ENCODE measurements around the gene USPL1. TPM values are rescaled to one million over a fixed set of nuclear protein-coding genes. Genes with fewer than 3 reads are reported as not detected.

The USPL1 gene
- total RNA-seq, 1 donor from 2014 or later: 42.5 TPM

GRCh38 chr13:30685987-30686386 lies 68.3 kb downstream of the USPL1 start:
- H3K9ac ChIP-seq: no peak overlapping the region
- H3K27ac ChIP-seq: no peak overlapping the region
- H3K36me3 Mint-ChIP-seq: no peaks in the 10 kb centered on the region
- no peak overlapping the region for H3K27ac Mint-ChIP-seq
- no peaks in the 10 kb centered on the region for H3K36me3 ChIP-seq
- no peaks in the 10 kb centered on the region for H3K9me3 ChIP-seq (ENCODE audit: low read depth)
- DNase-seq (ENCODE audit: low spot score): no peak
- peaks cover 4% of the 10 kb centered on the region for H3K9me3 Mint-ChIP-seq
- no peaks in the 10 kb centered on the region for H3K79me2 ChIP-seq (ENCODE audit: low read depth)
- H3K4me2 ChIP-seq: no peak overlapping the region
- no peak overlapping the region for H3K4me3 ChIP-seq
- no peaks in the 10 kb centered on the region for H3F3A ChIP-seq (ENCODE audit: low read depth)
- no peak overlapping the region for H2AFZ ChIP-seq (replicated peaks)
- TF ChIP-seq EZH2 (IDR thresholded peaks at IDR 0.05) (no peak), EZH2phosphoT487 (IDR thresholded peaks at IDR 0.05) (no peak), CTCF (IDR thresholded peaks at IDR 0.05) (no peak)
- H3K4me1 Mint-ChIP-seq: peaks cover 19% of the 10 kb centered on the region
- H3K4me1 ChIP-seq: no peaks in the 10 kb centered on the region
- H4K20me1 ChIP-seq (ENCODE audit: low read depth): no peaks in the 10 kb centered on the region
- H3K27me3 Mint-ChIP-seq (ENCODE audit: insufficient read depth, low read depth): peaks cover 8% of the 10 kb centered on the region
- H3K4me3 Mint-ChIP-seq: no peak overlapping the region
- no peaks in the 10 kb centered on the region for H3K27me3 ChIP-seq

GRCh38 chr13:30687601-30688000 lies 69.9 kb downstream of the USPL1 start:
- no peaks in the 10 kb centered on the region for H3K36me3 Mint-ChIP-seq
- H3K27me3 Mint-ChIP-seq (ENCODE audit: insufficient read depth, low read depth): peaks cover 8% of the 10 kb centered on the region
- H3K9me3 ChIP-seq (ENCODE audit: low read depth): no peaks in the 10 kb centered on the region
- H3F3A ChIP-seq (ENCODE audit: low read depth): no peaks in the 10 kb centered on the region
- TF ChIP-seq EZH2 (IDR thresholded peaks at IDR 0.05): no peak
- TF ChIP-seq CTCF (IDR thresholded peaks at IDR 0.05): no peak
- no peak for TF ChIP-seq EZH2phosphoT487 (IDR thresholded peaks at IDR 0.05)
- no peaks in the 10 kb centered on the region for H3K4me1 ChIP-seq
- H3K9ac ChIP-seq: no peak overlapping the region
- H2AFZ ChIP-seq (replicated peaks): no peak overlapping the region
- no peaks in the 10 kb centered on the region for H3K79me2 ChIP-seq (ENCODE audit: low read depth)
- no peak overlapping the region for H3K4me3 Mint-ChIP-seq
- H3K4me3 ChIP-seq: no peak overlapping the region
- DNase-seq (ENCODE audit: low spot score): no peak
- no peak overlapping the region for H3K27ac ChIP-seq
- no peak overlapping the region for H3K4me2 ChIP-seq
- peaks cover 15% of the 10 kb centered on the region for H3K4me1 Mint-ChIP-seq
- no peak overlapping the region for H3K27ac Mint-ChIP-seq
- H4K20me1 ChIP-seq (ENCODE audit: low read depth): no peaks in the 10 kb centered on the region
- no peaks in the 10 kb centered on the region for H3K27me3 ChIP-seq
- H3K36me3 ChIP-seq: no peaks in the 10 kb centered on the region
- H3K9me3 Mint-ChIP-seq: peaks cover 4% of the 10 kb centered on the region

- Mint-ChIP-seq H3K27ac (no peak overlapping the region), H3K9me3 (peaks cover 4% of the 10 kb centered on the region), H3K36me3 (no peaks in the 10 kb centered on the region), H3K4me3 (no peak overlapping the region), H3K4me1 (peaks cover 15% of the 10 kb centered on the region), H3K27me3 (ENCODE audit: insufficient read depth, low read depth) (peaks cover 8% of the 10 kb centered on the region)
- H3K27me3 ChIP-seq: no peaks in the 10 kb centered on the region
- no peaks in the 10 kb centered on the region for H3K4me1 ChIP-seq
- no peaks in the 10 kb centered on the region for H3F3A ChIP-seq (ENCODE audit: low read depth)
- H3K9me3 ChIP-seq (ENCODE audit: low read depth): no peaks in the 10 kb centered on the region
- H3K36me3 ChIP-seq: no peaks in the 10 kb centered on the region
- H3K79me2 ChIP-seq (ENCODE audit: low read depth): no peaks in the 10 kb centered on the region
- no peak overlapping the region for H3K4me2 ChIP-seq
- DNase-seq (ENCODE audit: low spot score): no peak
- H2AFZ ChIP-seq (replicated peaks): no peak overlapping the region
- H3K9ac ChIP-seq: no peak overlapping the region
- TF ChIP-seq CTCF (IDR thresholded peaks at IDR 0.05): no peak
- no peak overlapping the region for H3K27ac ChIP-seq
- no peaks in the 10 kb centered on the region for H4K20me1 ChIP-seq (ENCODE audit: low read depth)
- H3K4me3 ChIP-seq: no peak overlapping the region
These were observed 72.0 kb downstream of the USPL1 start for GRCh38 chr13:30689752-30690151.
